ENCODE results near the gene RHNO1. TPM values are rescaled to one million over a fixed set of nuclear protein-coding genes. Genes with fewer than 3 reads are reported as not detected.
"Not testable (repeated sequence)": the region's sequence is repeated elsewhere in the genome, so short reads cannot be mapped to it uniquely, and the experiment has no call there.

RHNO1 gene
- total and polyA plus RNA-seq, 2 of the 4 experiments (the other 2 are of a cell fraction), result 26.1 to 30.6 TPM

- H4K20me1 ChIP-seq (ENCODE audit: insufficient read depth, low read length); H3K27ac ChIP-seq (ENCODE audit: insufficient read depth, low read length); POLR2A ChIA-PET (ENCODE audit: unreplicated experiment); BruUV-seq (replicated peaks); H3K9ac ChIP-seq (ENCODE audit: low read depth, low read length); H3K4ac ChIP-seq (ENCODE audit: low read depth, low read length); H2AK9ac ChIP-seq (replicated peaks; ENCODE audit: low read depth, low read length, poor library complexity); H4K5ac ChIP-seq (ENCODE audit: low read depth, low read length); H3K9me3 ChIP-seq (ENCODE audit: control insufficient read depth, insufficient read depth, low read length); H4K8ac ChIP-seq (ENCODE audit: low read depth in 2 of 2, low read length in 2 of 2); in situ Hi-C loops (cut with MboI; ENCODE audit: low sequenced_read_pairs); H4K91ac ChIP-seq (ENCODE audit: insufficient read depth, low read depth, low read length); H2AK5ac ChIP-seq (ENCODE audit: low read depth, low read length); H2BK20ac ChIP-seq (ENCODE audit: low read depth, low read length); H2AFZ ChIP-seq (replicated peaks; ENCODE audit: low read length, poor library complexity); dilution Hi-C loops (cut with HindIII; ENCODE audit: low sequenced_read_pairs, unreplicated experiment); H2BK120ac ChIP-seq (ENCODE audit: low read depth, low read length); H3K23ac ChIP-seq (ENCODE audit: low read depth, low read length); H3K56ac ChIP-seq (ENCODE audit: extremely low read depth, insufficient read depth, low read length); H3K4me1 ChIP-seq (ENCODE audit: control insufficient read depth, insufficient read depth, low read length); H3K27me3 ChIP-seq (ENCODE audit: control insufficient read depth, insufficient read depth, low read length); H3K14ac ChIP-seq (replicated peaks; ENCODE audit: low read depth, low read length); H3K4me2 ChIP-seq (ENCODE audit: low read depth, low read length); intact Hi-C loops (cut with micrococcal nuclease); H2BK5ac ChIP-seq (ENCODE audit: low read depth, low read length, poor library complexity, severe bottlenecking); H3K9me1 ChIP-seq (ENCODE audit: insufficient read depth, low read length); H3K18ac ChIP-seq (ENCODE audit: low read depth, low read length); H2BK15ac ChIP-seq (ENCODE audit: low read depth, low read length); H3K4me3 ChIP-seq (ENCODE audit: insufficient read depth, low read depth, low read length); ATAC-seq (ENCODE audit: low read depth); DNase-seq: not testable (repeated sequence)
- H3K79me1 ChIP-seq (ENCODE audit: low read depth in 1 of 2, low read length in 2 of 2), result peaks cover under 1 to 20% of the 10 kb centered on the region in 2 experiments; a peak in 3 of 4 replicates
- 100% methylated on average over 2 of the region's 7 CpGs; no CpG with 5 or more reads in 1 of the 2 experiments for WGBS, 2 experiments (ENCODE audit: extremely low coverage in 2 of 2, insufficient read length in 1 of 2)
- peaks cover 26% of the 10 kb centered on the region for H3K36me3 ChIP-seq (ENCODE audit: control insufficient read depth, insufficient read depth, low read length)
- CTCF ChIA-PET, result interaction anchor here (1.6 kb wide), 1 partner anchor 10 kb away, joined by 6 read pairs; no protein-coding TSS in a partner anchor
Measured at GRCh38 chr12:2863402-2863801, 13.6 kb upstream of the RHNO1 start.

Measured in IMR-90 (cell line).